GM21529 (cell line): Measurements from ENCODE around the gene MPHOSPH8.

Experiments
- ATAC-seq: cut with Tn5 transposase; IDR thresholded peaks from one replicate; pipeline ENCODE4 v1.9.1; 2021; ENCODE audit not compliant: unreplicated experiment

MPHOSPH8 gene

GRCh38 chr13:19633479-19634255 lies at the start of gene MPHOSPH8:
MPHOSPH8 (plus strand) TSS chr13:19633659; CDS start chr13:19633749, 90 bp downstream.
- ATAC-seq, result peak; percentile 98

- peak; percentile 80 for ATAC-seq
Observed at GRCh38 chr13:19586904-19587634, 46.4 kb upstream of the MPHOSPH8 start.

GRCh38 chr13:19587635-19588300 lies 45.7 kb upstream of the MPHOSPH8 start:
- ATAC-seq, result peak; percentile 79

- no peak for ATAC-seq
Observed at GRCh38 chr13:19589312-19589711, 44.1 kb upstream of the MPHOSPH8 start.

- no peak for ATAC-seq
Observed at GRCh38 chr13:19590423-19590822, 43.0 kb upstream of the MPHOSPH8 start.

GRCh38 chr13:19591864-19592263 lies 41.6 kb upstream of the MPHOSPH8 start:
- ATAC-seq, result no peak

GRCh38 chr13:19592657-19593180 lies 40.7 kb upstream of the MPHOSPH8 start:
- ATAC-seq, result no peak

- no peak for ATAC-seq
Observed at GRCh38 chr13:19596086-19596485, 37.4 kb upstream of the MPHOSPH8 start.

- ATAC-seq, result no peak
Observed at GRCh38 chr13:19596960-19597361, 36.5 kb upstream of the MPHOSPH8 start.

GRCh38 chr13:19597523-19597922 lies 35.9 kb upstream of the MPHOSPH8 start:
- ATAC-seq, result no peak

GRCh38 chr13:19601749-19602725 lies 31.4 kb upstream of the MPHOSPH8 start:
- ATAC-seq, result peak; percentile 86

- no peak for ATAC-seq
Observed at GRCh38 chr13:19604306-19604705, 29.2 kb upstream of the MPHOSPH8 start.

- ATAC-seq, result no peak
Observed at GRCh38 chr13:19605161-19605955, 28.1 kb upstream of the MPHOSPH8 start.

- no peak for ATAC-seq
Observed at GRCh38 chr13:19606152-19606551, 27.3 kb upstream of the MPHOSPH8 start.

- ATAC-seq, result no peak
Observed at GRCh38 chr13:19606737-19607136, 26.7 kb upstream of the MPHOSPH8 start.

GRCh38 chr13:19607523-19608078 lies 25.9 kb upstream of the MPHOSPH8 start:
- ATAC-seq, result no peak

- ATAC-seq, result peak; percentile 74
Observed at GRCh38 chr13:19618977-19619376, 14.5 kb upstream of the MPHOSPH8 start.

GRCh38 chr13:19622193-19622592 lies 11.3 kb upstream of the MPHOSPH8 start:
- ATAC-seq, result no peak

GRCh38 chr13:19624265-19624664 lies 9.2 kb upstream of the MPHOSPH8 start:
- no peak for ATAC-seq
